IMR-90 (cell line): Measurements from ENCODE around the gene AGBL1. TPM values are rescaled to one million over a fixed set of nuclear protein-coding genes. Genes with fewer than 3 reads are reported as not detected.

Experiments used
- ATAC-seq: fragments of 200-7000 bp; cut with Tn5 transposase; 2 replicates; pipeline ENCODE4 v1.9.1; 2020; ENCODE audit warnings: low read depth, mild to moderate bottlenecking, moderate library complexity
- BruUV-seq: library from RNA; stranded (reverse); fragments of 400-500 nt; replicated peaks from 2 replicates; lab custom pipeline; 2021; lab: Mats Ljungman, UMichigan
- CTCF ChIA-PET: fragments of 300-600 bp; formaldehyde crosslinking; extraction: SDS; loops from one replicate; lab custom pipeline; 2021; ENCODE audit warnings: antibody characterized with exemption; lab: Yijun Ruan, JAX
- POLR2A ChIA-PET: fragments of 300-600 bp; sonication (Branson Sonifier 250); formaldehyde crosslinking; loops from one replicate; lab custom pipeline; 2022; ENCODE audit warnings: antibody characterized with exemption; ENCODE audit not compliant: unreplicated experiment; lab: Charles Lee
- DNase-seq: peaks from one replicate; pipeline ENCODE4 v3.0.0; 2013
- H2AFZ ChIP-seq: replicated peaks from 2 replicates; pipeline ENCODE3; 2013; ENCODE audit warnings: low read length, mild to moderate bottlenecking; ENCODE audit not compliant: poor library complexity
- H2AK5ac ChIP-seq: 2 replicates; pipeline ENCODE4 v1.6.1; 2013; ENCODE audit warnings: low read depth, low read length, inconsistent platforms
- H2AK9ac ChIP-seq: replicated peaks from 2 replicates; pipeline ENCODE3; 2013; ENCODE audit warnings: mild to moderate bottlenecking, low read depth, low read length, moderate library complexity; ENCODE audit not compliant: poor library complexity
- H2BK120ac ChIP-seq: 2 replicates; pipeline ENCODE4 v1.6.1; 2013; ENCODE audit warnings: low read depth, low read length, inconsistent platforms
- H2BK15ac ChIP-seq: 3 replicates; pipeline ENCODE4 v1.6.1; 2013; ENCODE audit warnings: low read depth, low read length, inconsistent platforms
- H2BK20ac ChIP-seq: 2 replicates; pipeline ENCODE4 v1.6.1; 2013; ENCODE audit warnings: low read depth, mild to moderate bottlenecking, inconsistent platforms, low read length, moderate library complexity
- H2BK5ac ChIP-seq: 2 replicates; pipeline ENCODE4 v1.6.1; 2013; ENCODE audit warnings: mild to moderate bottlenecking, low read depth, low read length, inconsistent platforms; ENCODE audit not compliant: poor library complexity, severe bottlenecking
- H3K14ac ChIP-seq: replicated peaks from 2 replicates; pipeline ENCODE4 v1.6.1; 2013; ENCODE audit warnings: low read depth, low read length, inconsistent platforms
- H3K18ac ChIP-seq: 2 replicates; pipeline ENCODE4 v1.6.1; 2013; ENCODE audit warnings: low read depth, low read length, control low read depth
- H3K23ac ChIP-seq: 2 replicates; pipeline ENCODE4 v1.6.1; 2013; ENCODE audit warnings: low read depth, low read length, inconsistent platforms
- H3K27ac ChIP-seq: 2 replicates; pipeline ENCODE4 v1.5.1; 2013; ENCODE audit warnings: mild to moderate bottlenecking, control low read depth, low read length; ENCODE audit not compliant: insufficient read depth
- H3K27me3 ChIP-seq: 2 replicates; pipeline ENCODE4 v1.6.1; 2013; ENCODE audit warnings: low read length; ENCODE audit not compliant: control insufficient read depth, insufficient read depth
- H3K36me3 ChIP-seq: 2 replicates; pipeline ENCODE4 v1.6.1; 2013; ENCODE audit warnings: low read length, mixed read lengths; ENCODE audit not compliant: control insufficient read depth, insufficient read depth
- H3K4ac ChIP-seq: 2 replicates; pipeline ENCODE4 v1.6.1; 2013; ENCODE audit warnings: low read depth, low read length, inconsistent platforms
- H3K4me1 ChIP-seq: 2 replicates; pipeline ENCODE4 v1.6.1; 2013; ENCODE audit warnings: low read length, mixed read lengths; ENCODE audit not compliant: control insufficient read depth, insufficient read depth
- H3K4me2 ChIP-seq: 2 replicates; pipeline ENCODE4 v1.6.1; 2013; ENCODE audit warnings: low read depth, mild to moderate bottlenecking, control low read depth, low read length, moderate library complexity
- H3K4me3 ChIP-seq: 2 replicates; pipeline ENCODE4 v1.5.1; 2013; ENCODE audit warnings: low read depth, mild to moderate bottlenecking, control low read depth, low read length, moderate library complexity; ENCODE audit not compliant: insufficient read depth
- H3K56ac ChIP-seq: 2 replicates; pipeline ENCODE4 v1.6.1; 2013; ENCODE audit warnings: low read length, inconsistent platforms; ENCODE audit not compliant: insufficient read depth; ENCODE audit errors: extremely low read depth
- H3K79me1 ChIP-seq, 2 experiments: 2 replicates each; pipeline ENCODE4 v1.6.1; 2013; ENCODE audit warnings: low read length in 2 of 2, inconsistent platforms in 1 of 2, low read depth in 1 of 2
- H3K9ac ChIP-seq: 2 replicates; pipeline ENCODE4 v1.6.1; 2013; ENCODE audit warnings: low read depth, low read length, control low read depth
- H3K9me1 ChIP-seq: 2 replicates; pipeline ENCODE4 v1.6.1; 2013; ENCODE audit warnings: low read length, inconsistent platforms; ENCODE audit not compliant: insufficient read depth
- H3K9me3 ChIP-seq: 2 replicates; pipeline ENCODE4 v1.6.1; 2013; ENCODE audit warnings: low read length; ENCODE audit not compliant: control insufficient read depth, insufficient read depth
- H4K20me1 ChIP-seq: 2 replicates; pipeline ENCODE4 v1.6.1; 2013; ENCODE audit warnings: low read length, inconsistent platforms; ENCODE audit not compliant: insufficient read depth
- H4K5ac ChIP-seq: 2 replicates; pipeline ENCODE4 v1.6.1; 2013; ENCODE audit warnings: mild to moderate bottlenecking, low read depth, low read length, control low read depth
- H4K8ac ChIP-seq, 2 experiments: 2 replicates each; pipeline ENCODE4 v1.6.1; 2013; ENCODE audit warnings: low read depth in 2 of 2, low read length in 2 of 2, control low read depth in 1 of 2, inconsistent platforms in 1 of 2
- H4K91ac ChIP-seq: 2 replicates; pipeline ENCODE4 v1.6.1; 2013; ENCODE audit warnings: low read depth, low read length, inconsistent platforms; ENCODE audit not compliant: insufficient read depth
- BHLHE40 ChIP-seq: fragments of 150-350 bp; IDR thresholded peaks from 2 replicates; pipeline ENCODE4 v1.6.1; 2016; ENCODE audit warnings: mild to moderate bottlenecking, low read depth, low read length
- CEBPB ChIP-seq: IDR thresholded peaks from 2 replicates; pipeline ENCODE4 v1.6.1; 2012; ENCODE audit warnings: low read depth, low read length, improper control_type of control experiment
- CHD1 ChIP-seq: IDR thresholded peaks from 2 replicates; pipeline ENCODE4 v1.6.1; 2012; ENCODE audit warnings: low read depth, low read length, improper control_type of control experiment
- FOS ChIP-seq: fragments of 150-350 bp; IDR thresholded peaks from 2 replicates; pipeline ENCODE4 v1.6.1; 2016; ENCODE audit warnings: low read depth, low read length
- MAFK ChIP-seq: IDR thresholded peaks from 2 replicates; pipeline ENCODE4 v1.6.1; 2012; ENCODE audit warnings: low read depth, low read length, improper control_type of control experiment
- MAZ ChIP-seq: IDR thresholded peaks from 2 replicates; pipeline ENCODE4 v1.6.1; 2012; ENCODE audit warnings: low read depth, mild to moderate bottlenecking, low read length, improper control_type of control experiment, moderate library complexity, borderline replicate concordance
- RAD21 ChIP-seq: IDR thresholded peaks from 2 replicates; pipeline ENCODE4 v1.6.1; 2012; ENCODE audit warnings: low read length, improper control_type of control experiment
- USF2 ChIP-seq: fragments of 150-350 bp; IDR thresholded peaks from 2 replicates; pipeline ENCODE4 v1.6.1; 2017; ENCODE audit warnings: mild to moderate bottlenecking, antibody characterized with exemption, low read length, low read depth
- WGBS, 2 experiments: methylation state at CpG; one replicate each; pipeline versions ENCODE4 v1.1.5 to v1.1.7; 2013; ENCODE audit warnings: missing lambda C conversion rate in 2 of 2; ENCODE audit not compliant: insufficient read length in 1 of 2; ENCODE audit errors: extremely low coverage in 2 of 2; 5-methylcytosine and 5-hydroxymethylcytosine counted together
- dilution Hi-C: fragments of 300-500 bp; cut with HindIII; formaldehyde crosslinking; loops from one replicate; pipeline ENCODE4 v1.14.3; 2018; ENCODE audit warnings: low sequenced_read_pairs; ENCODE audit not compliant: unreplicated experiment
- in situ Hi-C: fragments of 300-500 bp; cut with MboI; formaldehyde crosslinking; loops from 3 replicates; pipeline ENCODE4 v1.14.3; 2019; ENCODE audit warnings: low sequenced_read_pairs, inconsistent platforms, mixed read lengths
- intact Hi-C: fragments of 100-400 bp; cut with micrococcal nuclease; formaldehyde crosslinking; loops from 2 replicates; pipeline ENCODE4 v1.10.0; 2022
- polyA plus RNA-seq, 3 experiments: library from polyadenylated mRNA; depleted of rRNA; stranded (reverse); fragments of >200 nt; gene quantifications; 2 replicates each; pipeline ENCODE4 v1.2.3, GENCODE V29; 2012; ENCODE audit warnings: low replicate concordance in 1 of 3
- total RNA-seq: library from RNA; depleted of rRNA; stranded (reverse); fragments of >200 nt; gene quantifications from 2 replicates; pipeline ENCODE4 v1.2.3, GENCODE V29; 2012

The AGBL1 gene
- total and polyA plus RNA-seq, 2 of the 4 experiments (the other 2 are of a cell fraction), result not detected

GRCh38 chr15:86312486-86312885 lies 232.8 kb downstream of the AGBL1 start:
- ChIA-PET POLR2A (no interaction called here), CTCF (no interaction called here)
- no peak overlapping the region for H2AK5ac ChIP-seq

More at GRCh38 chr15:86312486-86312885, 232.8 kb downstream of the AGBL1 start:
- H2BK15ac ChIP-seq, result no peak overlapping the region
- H4K8ac ChIP-seq, result no peak overlapping the region
- no peak overlapping the region for H3K56ac ChIP-seq
- DNase-seq (no peak), ATAC-seq (no peak)
- no peak overlapping the region for H3K27ac ChIP-seq
- intact Hi-C loops (no loop called here), dilution Hi-C loops (no loop called here), in situ Hi-C loops (no loop called here)
- no peak overlapping the region for H2BK20ac ChIP-seq
- no peak overlapping the region for H2AFZ ChIP-seq
- H4K5ac ChIP-seq, result no peak overlapping the region
- no peaks in the 10 kb centered on the region for H3K9me1 ChIP-seq
- peaks cover 21% of the 10 kb centered on the region for H3K9me3 ChIP-seq
- no peaks in the 10 kb centered on the region for H3K79me1 ChIP-seq
- no peaks in the 10 kb centered on the region for H3K4me1 ChIP-seq
- no peaks in the 10 kb centered on the region for H3K27me3 ChIP-seq
- H3K18ac ChIP-seq, result no peak overlapping the region
- H2BK5ac ChIP-seq, result no peak overlapping the region
- H4K20me1 ChIP-seq, result no peaks in the 10 kb centered on the region
- no peaks in the 10 kb centered on the region for H3K36me3 ChIP-seq
- H3K4me2 ChIP-seq, result no peak overlapping the region
- H2BK120ac ChIP-seq, result no peak overlapping the region
- TF ChIP-seq BHLHE40 (no peak), RAD21 (no peak), FOS (no peak), CEBPB (no peak), MAFK (no peak), CHD1 (no peak), MAZ (no peak), USF2 (no peak)
- H3K4ac ChIP-seq, result no peak overlapping the region
- no peak overlapping the region for H4K91ac ChIP-seq
- H3K9ac ChIP-seq, result no peak overlapping the region
- H2AK9ac ChIP-seq, result no peak overlapping the region
- H3K14ac ChIP-seq, result no peak overlapping the region
- H3K4me3 ChIP-seq, result no peak overlapping the region
- no TSS peak for BruUV-seq
- 87% methylated on average over 2 of the region's 4 CpGs; no CpG with 5 or more reads in 1 of the 2 experiments for WGBS, 2 experiments
- H3K23ac ChIP-seq, result no peak overlapping the region
